ENCODE results near the gene EPG5.
"Not testable (repeated sequence)": the region's sequence is repeated elsewhere in the genome, so short reads cannot be mapped to it uniquely, and the experiment has no call there.

Gene EPG5

GRCh38 chr18:45976974-45977373 is 9.8 kb upstream of the EPG5 start:
- DNase-seq = no peak

- DNase-seq = no peak
Observed at GRCh38 chr18:45976566-45976965, 9.4 kb upstream of the EPG5 start.

GRCh38 chr18:45974088-45974536 is 7.0 kb upstream of the EPG5 start:
- no peak for DNase-seq

- DNase-seq = not testable (repeated sequence)
Observed at GRCh38 chr18:45964913-45965312, 2.2 kb downstream of the EPG5 start.

- DNase-seq = no peak
Observed at GRCh38 chr18:45962866-45963265, 4.3 kb downstream of the EPG5 start.

- no peak for DNase-seq
Observed at GRCh38 chr18:45962461-45962860, 4.7 kb downstream of the EPG5 start.

- not testable (repeated sequence) for DNase-seq
Observed at GRCh38 chr18:45959484-45959883, 7.6 kb downstream of the EPG5 start.

- no peak for DNase-seq
Observed at GRCh38 chr18:45958730-45959129, 8.4 kb downstream of the EPG5 start.

- DNase-seq = no peak
Observed at GRCh38 chr18:45958027-45958426, 9.1 kb downstream of the EPG5 start.

- DNase-seq = no peak
Observed at GRCh38 chr18:45957100-45957499, 10.0 kb downstream of the EPG5 start.

- no peak for DNase-seq
Observed at GRCh38 chr18:45954070-45954934, 12.8 kb downstream of the EPG5 start.

- no peak for DNase-seq
Observed at GRCh38 chr18:45951016-45951714, 16.0 kb downstream of the EPG5 start.

- no peak for DNase-seq
Observed at GRCh38 chr18:45945669-45946068, 21.5 kb downstream of the EPG5 start.

GRCh38 chr18:45940724-45941123 is 26.4 kb downstream of the EPG5 start:
- DNase-seq = no peak

GRCh38 chr18:45939236-45939635 is 27.9 kb downstream of the EPG5 start:
- no peak for DNase-seq

GRCh38 chr18:45938488-45938935 is 28.6 kb downstream of the EPG5 start:
- no peak for DNase-seq

GRCh38 chr18:45935591-45936335 is 31.4 kb downstream of the EPG5 start:
- no peak for DNase-seq

GRCh38 chr18:45932708-45933107 is 34.4 kb downstream of the EPG5 start:
- no peak for DNase-seq

GRCh38 chr18:45930963-45931362 is 36.2 kb downstream of the EPG5 start:
- no peak for DNase-seq

- DNase-seq = no peak
Observed at GRCh38 chr18:45926691-45927090, 40.4 kb downstream of the EPG5 start.

GRCh38 chr18:45926085-45926484 is 41.0 kb downstream of the EPG5 start:
- no peak for DNase-seq

GRCh38 chr18:45923138-45923537 is 44.0 kb downstream of the EPG5 start:
- no peak for DNase-seq

- DNase-seq = no peak
Observed at GRCh38 chr18:45920367-45920766, 46.8 kb downstream of the EPG5 start.

All from activated CD4-positive, CD25-positive, alpha-beta regulatory T cell treated with anti-CD3 and anti-CD28 coated beads, Interleukin-2, amount 50 U/mL, for 72 hours (primary cell).